Caco-2 (cell line): ENCODE data around the gene RNF7. TPM values are rescaled to one million over a fixed set of nuclear protein-coding genes. Genes with fewer than 3 reads are reported as not detected.
A peak's percentile ranks its signal among the peaks of the same experiment; 100 is the strongest.
"Not testable (repeated sequence)": the region's sequence is repeated elsewhere in the genome, so short reads cannot be mapped to it uniquely, and the experiment has no call there.

Source experiments
- BruUV-seq: library from RNA; stranded (reverse); fragments of 400-500 nt; replicated peaks from 2 replicates; lab custom pipeline; 2021; lab: Mats Ljungman, UMichigan
- CTCF ChIA-PET: fragments of 300-600 bp; sonication (Branson Sonifier 250); formaldehyde crosslinking; loops from one replicate; lab custom pipeline; 2022; ENCODE audit warnings: antibody characterized with exemption; lab: Charles Lee
- POLR2A ChIA-PET: fragments of 300-600 bp; sonication (Branson Sonifier 250); formaldehyde crosslinking; loops from one replicate; lab custom pipeline; 2022; ENCODE audit warnings: antibody characterized with exemption; lab: Charles Lee
- DNase-seq, 2 experiments: peaks; one replicate each; pipeline versions ENCODE4 v3.0.0 to v3.0.0-alpha.2; 2020 to 2022
- H3K27me3 ChIP-seq: replicated peaks from 2 replicates; pipeline ENCODE4 v1.6.0; 2011; ENCODE audit warnings: low read length; ENCODE audit not compliant: control insufficient read depth, insufficient read depth
- H3K36me3 ChIP-seq: 2 replicates; pipeline ENCODE4 v1.5.1; 2011; ENCODE audit warnings: low read length; ENCODE audit not compliant: control insufficient read depth, insufficient read depth
- H3K4me1 ChIP-seq: fragments of 250-450 bp; sonication (Bioruptor Pico); 2 replicates; pipeline ENCODE4 v1.5.1; 2020; ENCODE audit warnings: mild to moderate bottlenecking
- H3K4me3 ChIP-seq: 2 replicates; pipeline ENCODE4 v1.5.1; 2011; ENCODE audit warnings: low read depth, mild to moderate bottlenecking, control low read depth, low read length
- H3K9me3 ChIP-seq: fragments of 250-450 bp; sonication (Bioruptor Pico); 2 replicates; pipeline ENCODE4 v1.5.1; 2020; ENCODE audit warnings: mild to moderate bottlenecking, moderate library complexity
- H3K27ac Mint-ChIP-seq: one replicate; pipeline ENCODE4 v1.8.0; 2022; ENCODE audit warnings: mixed read lengths; ENCODE audit not compliant: unreplicated experiment
- H3K27me3 Mint-ChIP-seq: one replicate; pipeline ENCODE4 v1.8.0; 2022; ENCODE audit warnings: mixed read lengths; ENCODE audit not compliant: insufficient read depth, unreplicated experiment
- H3K36me3 Mint-ChIP-seq: one replicate; pipeline ENCODE4 v1.8.0; 2022; ENCODE audit warnings: mild to moderate bottlenecking, mixed read lengths; ENCODE audit not compliant: insufficient read depth, unreplicated experiment
- H3K4me1 Mint-ChIP-seq: one replicate; pipeline ENCODE4 v1.8.0; 2022; ENCODE audit warnings: low read depth, mixed read lengths; ENCODE audit not compliant: unreplicated experiment
- H3K4me3 Mint-ChIP-seq: one replicate; pipeline ENCODE4 v1.8.0; 2022; ENCODE audit warnings: mild to moderate bottlenecking, moderate library complexity, mixed read lengths; ENCODE audit not compliant: unreplicated experiment
- H3K9me3 Mint-ChIP-seq: one replicate; pipeline ENCODE4 v1.8.0; 2022; ENCODE audit warnings: mixed read lengths; ENCODE audit not compliant: unreplicated experiment
- intact Hi-C: fragments of 100-400 bp; cut with micrococcal nuclease; formaldehyde crosslinking; loops from one replicate; pipeline ENCODE4 v1.10.0; 2022; ENCODE audit not compliant: unreplicated experiment
- total RNA-seq: library from RNA; stranded (reverse); gene quantifications from 2 replicates; pipeline ENCODE4 v1.2.3, GENCODE V29; 2022
- TF ChIP-seq, protein P1 (sequence below), 2 experiments: fragments of 200-600 bp in 1 of 2; IDR thresholded peaks; 1 replicate in 1 of 2; 2 replicates in 1 of 2; pipeline versions ENCODE4 v1.5.1 to v1.8.0; 2011 to 2022; ENCODE audit warnings: antibody characterized with exemption in 1 of 2, control low read depth in 1 of 2, inconsistent platforms in 1 of 2, low read depth in 1 of 2, low read length in 1 of 2, mild to moderate bottlenecking in 1 of 2, moderate library complexity in 1 of 2; ENCODE audit not compliant: insufficient read depth in 1 of 2, severe bottlenecking in 1 of 2, unreplicated experiment in 1 of 2

Gene RNF7
- total RNA-seq, 1 experiment from 2014 or later, result 96.3 TPM

- H3K9me3 ChIP-seq, result no peaks in the 10 kb centered on the region
- no peak overlapping the region for H3K4me3 Mint-ChIP-seq
- no peaks in the 10 kb centered on the region for H3K27me3 Mint-ChIP-seq
- intact Hi-C loops, result no loop called here
- H3K36me3 Mint-ChIP-seq, result peaks cover 35% of the 10 kb centered on the region
- ChIA-PET CTCF (no interaction called here), POLR2A (no interaction called here)
- H3K27me3 ChIP-seq, result no peaks in the 10 kb centered on the region
- no peak overlapping the region for H3K27ac Mint-ChIP-seq
- no peaks in the 10 kb centered on the region for H3K4me1 Mint-ChIP-seq
- no peaks in the 10 kb centered on the region for H3K9me3 Mint-ChIP-seq
- BruUV-seq, result no TSS peak
- 0 out of 2 replicates have a peak, but pooled peaks cover 5% of the 10 kb centered on the region for H3K4me1 ChIP-seq
- no peak overlapping the region for H3K4me3 ChIP-seq
- TF ChIP-seq, protein P1, sequence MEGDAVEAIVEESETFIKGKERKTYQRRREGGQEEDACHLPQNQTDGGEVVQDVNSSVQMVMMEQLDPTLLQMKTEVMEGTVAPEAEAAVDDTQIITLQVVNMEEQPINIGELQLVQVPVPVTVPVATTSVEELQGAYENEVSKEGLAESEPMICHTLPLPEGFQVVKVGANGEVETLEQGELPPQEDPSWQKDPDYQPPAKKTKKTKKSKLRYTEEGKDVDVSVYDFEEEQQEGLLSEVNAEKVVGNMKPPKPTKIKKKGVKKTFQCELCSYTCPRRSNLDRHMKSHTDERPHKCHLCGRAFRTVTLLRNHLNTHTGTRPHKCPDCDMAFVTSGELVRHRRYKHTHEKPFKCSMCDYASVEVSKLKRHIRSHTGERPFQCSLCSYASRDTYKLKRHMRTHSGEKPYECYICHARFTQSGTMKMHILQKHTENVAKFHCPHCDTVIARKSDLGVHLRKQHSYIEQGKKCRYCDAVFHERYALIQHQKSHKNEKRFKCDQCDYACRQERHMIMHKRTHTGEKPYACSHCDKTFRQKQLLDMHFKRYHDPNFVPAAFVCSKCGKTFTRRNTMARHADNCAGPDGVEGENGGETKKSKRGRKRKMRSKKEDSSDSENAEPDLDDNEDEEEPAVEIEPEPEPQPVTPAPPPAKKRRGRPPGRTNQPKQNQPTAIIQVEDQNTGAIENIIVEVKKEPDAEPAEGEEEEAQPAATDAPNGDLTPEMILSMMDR (IDR thresholded peaks at IDR 0.05; ENCODE audit: insufficient read depth in 1 of 2, low read depth in 1 of 2, low read length in 1 of 2, severe bottlenecking in 1 of 2, unreplicated experiment in 1 of 2), result no peak
- no peak for DNase-seq
- peaks cover 2% of the 10 kb centered on the region; the same call in 1 of the 2 replicates for H3K36me3 ChIP-seq
Observed at GRCh38 chr3:141746962-141747361, 8.9 kb downstream of the RNF7 start.

- ChIA-PET CTCF (no interaction called here), POLR2A (no interaction called here)
- no peaks in the 10 kb centered on the region for H3K36me3 ChIP-seq
- no peaks in the 10 kb centered on the region for H3K4me1 Mint-ChIP-seq
- intact Hi-C loops, result no loop called here
- H3K36me3 Mint-ChIP-seq, result no peaks in the 10 kb centered on the region
- no peak overlapping the region for H3K4me3 ChIP-seq
- no peaks in the 10 kb centered on the region for H3K9me3 Mint-ChIP-seq
- no peaks in the 10 kb centered on the region for H3K27me3 Mint-ChIP-seq
- no peaks in the 10 kb centered on the region for H3K4me1 ChIP-seq
- no peaks in the 10 kb centered on the region for H3K27me3 ChIP-seq
- H3K27ac Mint-ChIP-seq, result no peak overlapping the region
- no peak for DNase-seq
- no peaks in the 10 kb centered on the region for H3K9me3 ChIP-seq
- TF ChIP-seq, protein P1 (IDR thresholded peaks at IDR 0.05; ENCODE audit: insufficient read depth in 1 of 2, low read depth in 1 of 2, low read length in 1 of 2, severe bottlenecking in 1 of 2, unreplicated experiment in 1 of 2), result no peak
- BruUV-seq, result no TSS peak
- no peak overlapping the region for H3K4me3 Mint-ChIP-seq
Observed at GRCh38 chr3:141753399-141753798, 15.3 kb downstream of the RNF7 start.

- POLR2A ChIA-PET, result no interaction called here
- no TSS peak for BruUV-seq
Observed at GRCh38 chr3:141754032-141754431, 15.9 kb downstream of the RNF7 start.

GRCh38 chr3:141762552-141762951 lies 24.5 kb downstream of the RNF7 start:
- H3K36me3 ChIP-seq, H3K27me3 Mint-ChIP-seq, CTCF ChIA-PET, H3K9me3 ChIP-seq, H3K4me1 ChIP-seq, H3K9me3 Mint-ChIP-seq, intact Hi-C loops, H3K36me3 Mint-ChIP-seq, H3K27me3 ChIP-seq, H3K4me3 Mint-ChIP-seq, H3K4me1 Mint-ChIP-seq: not testable (repeated sequence)
- peak in 1 of 2 experiments; percentile 10 for DNase-seq
- H3K4me3 ChIP-seq, result peak overlapping the region; percentile 41
- BruUV-seq, result TSS peak; percentile 29
- POLR2A ChIA-PET, result interaction anchor here (1.2 kb wide), 1 partner anchor 113 kb away, joined by 3 read pairs; no protein-coding TSS in a partner anchor
- peak overlapping the region; percentile 88 for H3K27ac Mint-ChIP-seq

More at GRCh38 chr3:141754032-141754431, 15.9 kb downstream of the RNF7 start:
- intact Hi-C loops, result no loop called here
- CTCF ChIA-PET, result no interaction called here
- DNase-seq, result no peak
- Histone ChIP-seq H3K4me3 (no peak overlapping the region), H3K4me1 (no peaks in the 10 kb centered on the region), H3K9me3 (no peaks in the 10 kb centered on the region), H3K27me3 (no peaks in the 10 kb centered on the region), H3K36me3 (no peaks in the 10 kb centered on the region)
- Mint-ChIP-seq H3K4me1 (no peaks in the 10 kb centered on the region), H3K9me3 (no peaks in the 10 kb centered on the region), H3K4me3 (no peak overlapping the region), H3K27ac (no peak overlapping the region), H3K36me3 (no peaks in the 10 kb centered on the region), H3K27me3 (no peaks in the 10 kb centered on the region)
- TF ChIP-seq, protein P1 (IDR thresholded peaks at IDR 0.05; ENCODE audit: insufficient read depth in 1 of 2, low read depth in 1 of 2, low read length in 1 of 2, severe bottlenecking in 1 of 2, unreplicated experiment in 1 of 2), result no peak
